Measurements from ENCODE around the gene DENND4A. TPM values are rescaled to one million over a fixed set of nuclear protein-coding genes. Genes with fewer than 3 reads are reported as not detected.
"Not testable (repeated sequence)": the region's sequence is repeated elsewhere in the genome, so short reads cannot be mapped to it uniquely, and the experiment has no call there.

Gene DENND4A
- total RNA-seq, 1 experiment from 2014 or later, result 16.9 TPM

- POLR2A ChIA-PET, result no interaction called here
Measured at GRCh38 chr15:65812467-65812866, 20.4 kb upstream of the DENND4A start.

GRCh38 chr15:65811835-65812234 is 19.7 kb upstream of the DENND4A start:
- H3K36me3 Mint-ChIP-seq (ENCODE audit: insufficient read depth, unreplicated experiment), result peaks cover 7% of the 10 kb centered on the region
- H3K4me3 Mint-ChIP-seq (ENCODE audit: unreplicated experiment), result no peak overlapping the region
- no peak for DNase-seq (ENCODE audit: unreplicated experiment)
- H3K27ac Mint-ChIP-seq (ENCODE audit: low read depth, unreplicated experiment), result no peak overlapping the region
- no peaks in the 10 kb centered on the region for H3K27me3 Mint-ChIP-seq (ENCODE audit: insufficient read depth, unreplicated experiment)
- TF ChIP-seq CTCF (IDR thresholded peaks at IDR 0.05; ENCODE audit: unreplicated experiment), result no peak
- H3K9me3 Mint-ChIP-seq (ENCODE audit: unreplicated experiment), result peaks cover 14% of the 10 kb centered on the region
- BruUV-seq (replicated peaks), result no TSS peak
- ChIA-PET POLR2A (no interaction called here), CTCF (interaction anchor here (1.1 kb wide), 1 partner anchor 13 kb away, joined by 5 read pairs; no protein-coding TSS in a partner anchor)
- intact Hi-C loops (cut with micrococcal nuclease), result no loop called here
- no peaks in the 10 kb centered on the region for H3K4me1 Mint-ChIP-seq (ENCODE audit: insufficient read depth, unreplicated experiment)

More at GRCh38 chr15:65812467-65812866, 20.4 kb upstream of the DENND4A start:
- DNase-seq (ENCODE audit: unreplicated experiment), result no peak
- Mint-ChIP-seq H3K27ac (ENCODE audit: low read depth, unreplicated experiment) (no peak overlapping the region), H3K4me1 (ENCODE audit: insufficient read depth, unreplicated experiment) (no peaks in the 10 kb centered on the region), H3K27me3 (ENCODE audit: insufficient read depth, unreplicated experiment) (no peaks in the 10 kb centered on the region), H3K9me3 (ENCODE audit: unreplicated experiment) (peaks cover 14% of the 10 kb centered on the region), H3K36me3 (ENCODE audit: insufficient read depth, unreplicated experiment) (peaks cover 7% of the 10 kb centered on the region), H3K4me3 (ENCODE audit: unreplicated experiment) (no peak overlapping the region)
- BruUV-seq (replicated peaks), result no TSS peak
- TF ChIP-seq CTCF (IDR thresholded peaks at IDR 0.05; ENCODE audit: unreplicated experiment), result no peak
- CTCF ChIA-PET, result interaction anchor here (1.1 kb wide), 1 partner anchor 12 kb away, joined by 5 read pairs; no protein-coding TSS in a partner anchor
- intact Hi-C loops (cut with micrococcal nuclease), result no loop called here

GRCh38 chr15:65811011-65811733 is 19.1 kb upstream of the DENND4A start:
- DNase-seq (ENCODE audit: unreplicated experiment); H3K4me1 Mint-ChIP-seq (ENCODE audit: insufficient read depth, unreplicated experiment); H3K36me3 Mint-ChIP-seq (ENCODE audit: insufficient read depth, unreplicated experiment); POLR2A ChIA-PET; H3K4me3 Mint-ChIP-seq (ENCODE audit: unreplicated experiment); H3K27me3 Mint-ChIP-seq (ENCODE audit: insufficient read depth, unreplicated experiment); H3K27ac Mint-ChIP-seq (ENCODE audit: low read depth, unreplicated experiment); BruUV-seq (replicated peaks); intact Hi-C loops (cut with micrococcal nuclease): not testable (repeated sequence)
- H3K9me3 Mint-ChIP-seq (ENCODE audit: unreplicated experiment), result peaks cover 14% of the 10 kb centered on the region
- CTCF ChIA-PET, result interaction anchor here (1.1 kb wide), 1 partner anchor 18 kb away, joined by 3 read pairs; no protein-coding TSS in a partner anchor

- no TSS peak for BruUV-seq (replicated peaks)
- Mint-ChIP-seq H3K36me3 (ENCODE audit: insufficient read depth, unreplicated experiment) (no peaks in the 10 kb centered on the region), H3K4me1 (ENCODE audit: insufficient read depth, unreplicated experiment) (peaks cover 11% of the 10 kb centered on the region), H3K9me3 (ENCODE audit: unreplicated experiment) (no peaks in the 10 kb centered on the region), H3K27me3 (ENCODE audit: insufficient read depth, unreplicated experiment) (no peaks in the 10 kb centered on the region), H3K27ac (ENCODE audit: low read depth, unreplicated experiment) (no peak overlapping the region), H3K4me3 (ENCODE audit: unreplicated experiment) (no peak overlapping the region)
- TF ChIP-seq CTCF (IDR thresholded peaks at IDR 0.05; ENCODE audit: unreplicated experiment), result no peak
- intact Hi-C loops (cut with micrococcal nuclease), result no loop called here
- POLR2A ChIA-PET, result interaction anchor here (0.6 to 4.4 kb wide), 2 partner anchors 14 to 77 kb away, joined by 3 to 36 read pairs; partner anchors contain the start of gene DENND4A
- CTCF ChIA-PET, result interaction anchor here (0.8 kb wide), 1 partner anchor 26 kb away, joined by 3 read pairs; no protein-coding TSS in a partner anchor
- DNase-seq (ENCODE audit: unreplicated experiment), result no peak
Measured at GRCh38 chr15:65806397-65806796, 14.3 kb upstream of the DENND4A start.
